ENCODE results near the gene NCR1. TPM values are rescaled to one million over a fixed set of nuclear protein-coding genes. Genes with fewer than 3 reads are reported as not detected.
"Not testable (repeated sequence)": the region's sequence is repeated elsewhere in the genome, so short reads cannot be mapped to it uniquely, and the experiment has no call there.

NCR1 gene
- total and polyA plus RNA-seq, 7 experiments from 2014 or later, result 0.65 to 22.1 (median 1.6) TPM; not detected in 3

DNA sequence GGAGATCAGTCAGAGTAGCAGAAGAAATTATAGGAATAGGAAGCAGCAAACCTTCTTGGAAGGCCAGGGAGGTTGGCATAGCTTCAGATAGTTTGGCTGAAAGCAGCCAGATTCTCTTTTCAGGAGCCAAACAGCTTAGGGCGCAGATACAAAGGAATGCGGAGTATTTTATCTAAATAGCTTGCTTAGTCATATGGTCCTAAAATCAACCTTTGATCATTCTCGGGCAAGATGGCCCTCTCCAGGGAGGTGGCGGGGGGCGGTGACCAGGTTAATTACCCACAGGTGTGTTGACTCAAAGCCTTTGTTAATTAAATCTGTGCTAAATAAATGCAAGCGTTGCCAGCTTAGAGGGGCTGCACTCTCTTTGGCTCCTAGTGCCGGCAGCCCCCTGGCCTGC is 12.5 kb upstream of the NCR1 start:
- intact Hi-C loops (cut with micrococcal nuclease), result no loop called here
- Histone ChIP-seq H3K36me3 (ENCODE audit: control insufficient read depth in 2 of 3, insufficient read depth in 3 of 3, low read length in 3 of 3) (no peaks in the 10 kb centered on the region), H3K27ac (ENCODE audit: low read depth, low read length) (no peak overlapping the region), H3K4me1 (ENCODE audit: control insufficient read depth in 2 of 2, insufficient read depth in 2 of 2, low read length in 2 of 2) (no peaks in the 10 kb centered on the region), H3K4me3 (ENCODE audit: low read length) (no peak overlapping the region), H3K9me3 (ENCODE audit: control insufficient read depth in 2 of 3, low read length in 3 of 3) (no peaks in the 10 kb centered on the region), H3K27me3 (ENCODE audit: control insufficient read depth in 2 of 2, insufficient read depth in 2 of 2, low read length in 2 of 2) (no peaks in the 10 kb centered on the region)
- POLR2A ChIA-PET, result no interaction called here
- Mint-ChIP-seq H3K9me3 (peaks cover 0 to 3% (median 0%) of the 10 kb centered on the region in 11 donors), H3K36me3 (no peaks in the 10 kb centered on the region), H3K4me1 (peaks cover 0 to 3% (median 0%) of the 10 kb centered on the region in 7 donors), H3K4me3 (no peak overlapping the region), H3K27me3 (peaks cover 0 to 20% (median 16%) of the 10 kb centered on the region in 5 donors), H3K27ac (no peak overlapping the region)
- CTCF ChIA-PET, result no interaction called here
- peak; percentile 32 for ATAC-seq
- no peak for DNase-seq

DNA sequence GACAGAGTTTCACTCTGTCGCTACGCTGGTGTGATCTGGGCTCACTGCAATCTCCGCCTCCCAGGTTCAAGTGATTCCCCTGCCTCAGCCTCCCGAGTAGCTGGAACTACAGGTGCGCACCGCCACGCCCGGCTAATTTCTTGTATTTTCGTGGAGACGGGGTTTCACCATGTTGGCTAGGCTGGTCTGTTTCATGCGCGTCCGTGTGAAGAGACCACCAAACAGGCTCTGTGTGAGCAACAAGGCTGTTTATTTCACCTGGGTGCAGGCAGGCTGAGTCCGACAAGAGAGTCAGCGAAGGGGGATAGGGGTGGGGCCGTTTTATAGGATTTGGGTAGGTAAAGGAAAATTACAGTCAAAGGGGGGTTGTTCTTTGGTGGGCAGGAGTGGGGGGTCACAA is 11.8 kb upstream of the NCR1 start:
- H3K4me3 Mint-ChIP-seq; H3K9me3 ChIP-seq (ENCODE audit: control insufficient read depth in 2 of 3, low read length in 3 of 3); H3K4me3 ChIP-seq (ENCODE audit: low read length); DNase-seq; H3K9me3 Mint-ChIP-seq; H3K27ac ChIP-seq (ENCODE audit: low read depth, low read length); intact Hi-C loops (cut with micrococcal nuclease); H3K36me3 Mint-ChIP-seq; H3K4me1 ChIP-seq (ENCODE audit: control insufficient read depth in 2 of 2, insufficient read depth in 2 of 2, low read length in 2 of 2); H3K36me3 ChIP-seq (ENCODE audit: control insufficient read depth in 2 of 3, insufficient read depth in 3 of 3, low read length in 3 of 3); POLR2A ChIA-PET; H3K4me1 Mint-ChIP-seq; H3K27ac Mint-ChIP-seq; CTCF ChIA-PET; H3K27me3 ChIP-seq (ENCODE audit: control insufficient read depth in 2 of 2, insufficient read depth in 2 of 2, low read length in 2 of 2): not testable (repeated sequence)
- peaks cover 5 to 27% (median 23%) of the 10 kb centered on the region in 5 donors for H3K27me3 Mint-ChIP-seq
- ATAC-seq, result peak; percentile 8

DNA sequence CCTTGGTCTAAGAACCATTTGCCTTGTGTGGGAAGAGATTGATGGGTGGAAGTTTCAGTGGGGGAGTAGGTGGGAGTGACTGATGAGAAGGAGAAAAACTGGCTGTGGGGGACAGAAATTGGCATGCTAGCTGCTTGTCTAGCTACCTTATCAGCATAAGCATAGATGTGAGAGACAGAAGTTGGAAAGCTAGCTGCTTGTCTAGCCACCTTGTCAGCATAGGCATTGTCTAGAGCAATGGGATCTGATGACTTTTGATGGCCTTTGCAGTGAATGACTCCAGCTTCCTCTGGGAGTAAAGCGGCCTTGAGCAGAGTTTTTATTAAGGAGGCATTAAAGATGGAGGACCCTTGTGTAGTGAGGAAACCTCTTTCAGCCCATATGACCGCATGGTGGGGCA is 9.9 kb upstream of the NCR1 start:
- Mint-ChIP-seq H3K27ac (no peak overlapping the region), H3K4me3 (no peak overlapping the region), H3K9me3 (peaks cover 0 to 2% (median 0%) of the 10 kb centered on the region in 11 donors), H3K36me3 (no peaks in the 10 kb centered on the region), H3K27me3 (peaks cover 5 to 40% (median 36%) of the 10 kb centered on the region in 5 donors), H3K4me1 (peaks cover 0 to 3% (median 0%) of the 10 kb centered on the region in 7 donors)
- H3K27me3 ChIP-seq (ENCODE audit: control insufficient read depth in 2 of 2, insufficient read depth in 2 of 2, low read length in 2 of 2), result no peaks in the 10 kb centered on the region
- H3K4me1 ChIP-seq (ENCODE audit: control insufficient read depth in 2 of 2, insufficient read depth in 2 of 2, low read length in 2 of 2), result no peaks in the 10 kb centered on the region
- ATAC-seq, result no peak
- no peak overlapping the region for H3K4me3 ChIP-seq (ENCODE audit: low read length)
- POLR2A ChIA-PET, result no interaction called here
- CTCF ChIA-PET, result no interaction called here
- H3K36me3 ChIP-seq (ENCODE audit: control insufficient read depth in 2 of 3, insufficient read depth in 3 of 3, low read length in 3 of 3), result no peaks in the 10 kb centered on the region
- intact Hi-C loops (cut with micrococcal nuclease), result no loop called here
- no peak overlapping the region for H3K27ac ChIP-seq (ENCODE audit: low read depth, low read length)
- DNase-seq, result no peak
- no peaks in the 10 kb centered on the region for H3K9me3 ChIP-seq (ENCODE audit: control insufficient read depth in 2 of 3, low read length in 3 of 3)

DNA sequence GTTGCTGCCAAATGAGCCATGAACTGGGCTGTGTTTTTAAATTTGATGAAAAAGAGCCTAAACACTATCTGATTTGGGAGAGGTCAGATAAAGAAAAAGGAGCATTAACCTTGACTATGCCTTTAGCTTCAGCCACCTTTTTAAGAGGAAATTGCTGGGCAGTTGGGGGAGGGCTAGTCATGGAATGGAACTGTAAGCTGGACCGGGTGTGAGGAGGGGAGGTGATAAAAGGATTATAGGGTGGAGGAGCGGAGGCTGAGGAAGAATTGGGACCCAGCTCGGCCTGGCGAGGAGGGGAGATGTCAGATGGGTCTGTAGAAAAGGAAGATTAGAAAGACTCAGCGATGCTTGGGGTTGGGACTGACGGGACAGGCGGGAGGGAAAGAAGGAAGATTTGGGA is 7.3 kb upstream of the NCR1 start:
- POLR2A ChIA-PET; H3K9me3 ChIP-seq (ENCODE audit: control insufficient read depth in 2 of 3, low read length in 3 of 3); H3K27ac Mint-ChIP-seq; H3K4me1 ChIP-seq (ENCODE audit: control insufficient read depth in 2 of 2, insufficient read depth in 2 of 2, low read length in 2 of 2); ATAC-seq; H3K4me3 ChIP-seq (ENCODE audit: low read length); H3K36me3 Mint-ChIP-seq; CTCF ChIA-PET; H3K27me3 ChIP-seq (ENCODE audit: control insufficient read depth in 2 of 2, insufficient read depth in 2 of 2, low read length in 2 of 2); intact Hi-C loops (cut with micrococcal nuclease); H3K27ac ChIP-seq (ENCODE audit: low read depth, low read length); H3K36me3 ChIP-seq (ENCODE audit: control insufficient read depth in 2 of 3, insufficient read depth in 3 of 3, low read length in 3 of 3); H3K4me1 Mint-ChIP-seq; H3K4me3 Mint-ChIP-seq; H3K9me3 Mint-ChIP-seq; DNase-seq: not testable (repeated sequence)
- H3K27me3 Mint-ChIP-seq, result peaks cover 5 to 40% (median 34%) of the 10 kb centered on the region in 5 donors

DNA sequence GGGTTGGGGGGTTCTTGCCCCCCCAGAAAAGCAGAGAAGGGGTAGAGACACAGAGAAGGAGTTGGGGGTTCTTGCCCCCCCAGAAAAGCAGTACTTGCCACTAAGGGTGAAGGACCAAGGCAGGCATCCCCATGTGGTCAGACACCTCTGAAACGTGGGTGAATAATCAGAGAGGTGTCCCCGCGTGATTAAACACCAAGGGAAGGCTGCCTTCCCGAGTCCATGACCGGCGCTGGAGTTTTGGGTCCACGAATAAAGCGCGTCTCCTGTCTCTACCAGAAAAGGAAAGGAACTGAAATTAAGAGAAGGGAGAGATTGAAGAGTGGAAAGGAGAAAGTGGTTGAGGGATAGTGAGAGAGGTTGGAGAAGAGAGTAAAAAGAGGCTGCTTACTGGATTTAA is 6.3 kb upstream of the NCR1 start:
- CTCF ChIA-PET; H3K27me3 ChIP-seq (ENCODE audit: control insufficient read depth in 2 of 2, insufficient read depth in 2 of 2, low read length in 2 of 2); H3K4me1 Mint-ChIP-seq; POLR2A ChIA-PET; H3K27ac ChIP-seq (ENCODE audit: low read depth, low read length); H3K4me1 ChIP-seq (ENCODE audit: control insufficient read depth in 2 of 2, insufficient read depth in 2 of 2, low read length in 2 of 2); DNase-seq; ATAC-seq; intact Hi-C loops (cut with micrococcal nuclease); H3K36me3 Mint-ChIP-seq; H3K4me3 Mint-ChIP-seq; H3K4me3 ChIP-seq (ENCODE audit: low read length); H3K36me3 ChIP-seq (ENCODE audit: control insufficient read depth in 2 of 3, insufficient read depth in 3 of 3, low read length in 3 of 3); H3K9me3 Mint-ChIP-seq; H3K9me3 ChIP-seq (ENCODE audit: control insufficient read depth in 2 of 3, low read length in 3 of 3): not testable (repeated sequence)
- peaks cover 5 to 40% (median 33%) of the 10 kb centered on the region in 5 donors for H3K27me3 Mint-ChIP-seq
- H3K27ac Mint-ChIP-seq, result peak overlapping the region in 1 of 9 donors; percentile 14

DNA sequence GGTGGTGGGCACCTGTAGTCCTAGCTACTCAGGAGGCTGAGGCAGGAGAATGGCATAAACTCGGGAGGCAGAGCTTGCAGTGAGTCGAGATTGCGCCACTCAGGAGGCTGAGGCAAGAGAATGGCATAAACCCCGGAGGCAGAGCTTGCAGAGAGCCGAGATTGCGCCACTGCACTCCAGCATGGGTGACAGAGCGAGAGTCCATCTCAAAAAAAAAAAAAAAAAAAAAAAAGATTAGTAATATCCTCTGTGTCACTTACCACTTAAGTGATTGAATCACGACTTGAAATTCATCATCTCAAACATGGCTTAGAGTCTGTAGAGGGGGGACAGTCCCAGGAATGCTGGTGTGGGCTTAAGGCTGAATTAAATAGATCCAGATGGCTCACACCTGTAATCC is 4.8 kb upstream of the NCR1 start:
- H3K36me3 ChIP-seq (ENCODE audit: control insufficient read depth in 2 of 3, insufficient read depth in 3 of 3, low read length in 3 of 3); intact Hi-C loops (cut with micrococcal nuclease); H3K27me3 ChIP-seq (ENCODE audit: control insufficient read depth in 2 of 2, insufficient read depth in 2 of 2, low read length in 2 of 2); H3K9me3 ChIP-seq (ENCODE audit: control insufficient read depth in 2 of 3, low read length in 3 of 3); CTCF ChIA-PET; POLR2A ChIA-PET; H3K4me3 ChIP-seq (ENCODE audit: low read length); H3K4me3 Mint-ChIP-seq; DNase-seq; H3K4me1 ChIP-seq (ENCODE audit: control insufficient read depth in 2 of 2, insufficient read depth in 2 of 2, low read length in 2 of 2); H3K4me1 Mint-ChIP-seq; H3K36me3 Mint-ChIP-seq; H3K27ac Mint-ChIP-seq; H3K27ac ChIP-seq (ENCODE audit: low read depth, low read length); H3K9me3 Mint-ChIP-seq: not testable (repeated sequence)
- ATAC-seq, result peak; percentile 72
- H3K27me3 Mint-ChIP-seq, result peaks cover 7 to 45% (median 38%) of the 10 kb centered on the region in 5 donors

DNA sequence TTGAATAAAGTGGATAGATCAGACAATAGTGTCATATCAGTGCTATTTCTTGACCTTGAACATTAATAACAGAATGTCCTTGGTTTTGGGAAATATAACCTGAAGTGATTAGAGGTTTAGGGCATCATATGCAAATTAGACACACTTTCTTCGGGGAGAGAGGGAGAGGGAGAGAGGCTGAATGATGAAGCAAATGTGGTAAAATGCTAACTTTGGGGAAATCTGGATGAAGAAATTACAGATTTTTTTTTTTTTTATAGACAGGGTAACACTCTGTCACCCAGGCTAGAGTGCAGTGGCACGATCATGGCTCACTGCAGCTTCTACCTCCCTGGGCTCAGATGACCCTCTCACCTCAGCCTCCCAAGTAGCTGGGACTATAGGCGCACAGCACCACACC is 3.9 kb upstream of the NCR1 start:
- Mint-ChIP-seq H3K27me3 (peaks cover 7 to 36% (median 32%) of the 10 kb centered on the region in 5 donors), H3K9me3 (peaks cover 0 to 2% (median 0%) of the 10 kb centered on the region in 11 donors), H3K36me3 (no peaks in the 10 kb centered on the region), H3K4me3 (no peak overlapping the region), H3K4me1 (peaks cover 0 to 6% (median 0%) of the 10 kb centered on the region in 7 donors), H3K27ac (no peak overlapping the region)
- DNase-seq (no peak), ATAC-seq (no peak)
- no peak overlapping the region for H3K4me3 ChIP-seq (ENCODE audit: low read length)
- no peaks in the 10 kb centered on the region for H3K36me3 ChIP-seq (ENCODE audit: control insufficient read depth in 2 of 3, insufficient read depth in 3 of 3, low read length in 3 of 3)
- CTCF ChIA-PET, result no interaction called here
- intact Hi-C loops (cut with micrococcal nuclease), result no loop called here
- no peaks in the 10 kb centered on the region for H3K27me3 ChIP-seq (ENCODE audit: control insufficient read depth in 2 of 2, insufficient read depth in 2 of 2, low read length in 2 of 2)
- H3K27ac ChIP-seq (ENCODE audit: low read depth, low read length), result no peak overlapping the region
- no peaks in the 10 kb centered on the region for H3K4me1 ChIP-seq (ENCODE audit: control insufficient read depth in 2 of 2, insufficient read depth in 2 of 2, low read length in 2 of 2)
- POLR2A ChIA-PET, result no interaction called here
- H3K9me3 ChIP-seq (ENCODE audit: control insufficient read depth in 2 of 3, low read length in 3 of 3), result no peaks in the 10 kb centered on the region

Measured in naive thymus-derived CD4-positive, alpha-beta T cell (primary cell).